HUES6 (cell line): ENCODE results near the gene LAMA2.

Experiments used
- H3K27ac ChIP-seq: 2 replicates; pipeline ENCODE4 v1.7.0; 2013; ENCODE audit warnings: low read depth, mild to moderate bottlenecking, low read length, inconsistent platforms
- H3K27me3 ChIP-seq: 2 replicates; pipeline ENCODE4 v1.6.1; 2013; ENCODE audit warnings: low read length; ENCODE audit not compliant: control insufficient read depth, insufficient read depth
- H3K36me3 ChIP-seq: 2 replicates; pipeline ENCODE4 v1.6.1; 2013; ENCODE audit warnings: low read length; ENCODE audit not compliant: control insufficient read depth, insufficient read depth
- H3K4me1 ChIP-seq: 2 replicates; pipeline ENCODE4 v1.6.1; 2013; ENCODE audit warnings: low read length; ENCODE audit not compliant: control insufficient read depth, insufficient read depth
- H3K4me3 ChIP-seq: 2 replicates; pipeline ENCODE4 v1.5.1; 2013; ENCODE audit warnings: low read depth, low read length
- H3K9ac ChIP-seq: one replicate; pipeline ENCODE4 v1.6.1; 2013; ENCODE audit warnings: mild to moderate bottlenecking, low read length
- H3K9me3 ChIP-seq: 2 replicates; pipeline ENCODE4 v1.6.1; 2013; ENCODE audit warnings: low read depth, low read length; ENCODE audit not compliant: control insufficient read depth, insufficient read depth

The LAMA2 gene

DNA sequence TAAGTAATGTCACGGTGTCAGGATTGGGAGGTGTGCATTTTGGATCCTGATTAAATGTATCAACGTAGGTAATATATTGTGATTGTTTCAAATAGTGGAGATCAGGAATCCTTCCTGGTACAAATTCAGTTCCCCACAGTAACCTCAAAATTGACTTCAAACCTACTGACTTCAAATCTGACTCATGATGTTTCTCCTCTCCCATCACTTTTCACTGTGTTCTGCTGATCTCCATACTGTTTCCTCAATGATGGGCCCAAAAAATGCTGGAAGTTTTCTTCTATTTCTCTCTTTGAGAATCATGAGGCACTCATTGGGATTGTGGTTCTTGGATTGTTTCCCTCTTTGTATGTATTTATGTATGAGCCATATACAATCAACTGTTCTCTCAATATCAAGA, 35.9 kb downstream of the LAMA2 start:
- Histone ChIP-seq H3K4me1 (0 out of 2 replicates have a peak, but pooled peaks cover 3% of the 10 kb centered on the region), H3K27me3 (no peaks in the 10 kb centered on the region), H3K9ac (no peak overlapping the region), H3K36me3 (no peaks in the 10 kb centered on the region), H3K9me3 (no peaks in the 10 kb centered on the region), H3K4me3 (no peak overlapping the region), H3K27ac (no peak overlapping the region)

GRCh38 chr6:128919412-128920180, 36.7 kb downstream of the LAMA2 start:
- Histone ChIP-seq H3K9me3 (no peaks in the 10 kb centered on the region), H3K27ac (no peak overlapping the region), H3K9ac (no peak overlapping the region), H3K36me3 (no peaks in the 10 kb centered on the region), H3K4me3 (no peak overlapping the region), H3K27me3 (no peaks in the 10 kb centered on the region), H3K4me1 (0 out of 2 replicates have a peak, but pooled peaks cover 3% of the 10 kb centered on the region)

- Histone ChIP-seq H3K27me3 (no peaks in the 10 kb centered on the region), H3K9me3 (no peaks in the 10 kb centered on the region), H3K36me3 (peaks cover 2% of the 10 kb centered on the region; the same call in 1 of the 2 replicates), H3K4me3 (no peak overlapping the region), H3K4me1 (no peaks in the 10 kb centered on the region), H3K27ac (no peak overlapping the region), H3K9ac (no peak overlapping the region)
Observed at GRCh38 chr6:128925765-128926164, 42.8 kb downstream of the LAMA2 start.

GRCh38 chr6:128929869-128930268, 46.9 kb downstream of the LAMA2 start:
- no peak overlapping the region for H3K27ac ChIP-seq

GRCh38 chr6:128930321-128930720, 47.4 kb downstream of the LAMA2 start:
- Histone ChIP-seq H3K4me1 (no peaks in the 10 kb centered on the region), H3K36me3 (peaks cover 2% of the 10 kb centered on the region; the same call in 1 of the 2 replicates), H3K9me3 (no peaks in the 10 kb centered on the region), H3K4me3 (no peak overlapping the region), H3K27ac (no peak overlapping the region), H3K27me3 (no peaks in the 10 kb centered on the region), H3K9ac (no peak overlapping the region)

More at GRCh38 chr6:128929869-128930268, 46.9 kb downstream of the LAMA2 start:
- Histone ChIP-seq H3K9me3 (no peaks in the 10 kb centered on the region), H3K36me3 (peaks cover 2% of the 10 kb centered on the region; the same call in 1 of the 2 replicates), H3K9ac (no peak overlapping the region), H3K4me3 (no peak overlapping the region), H3K27me3 (no peaks in the 10 kb centered on the region), H3K4me1 (no peaks in the 10 kb centered on the region)

DNA sequence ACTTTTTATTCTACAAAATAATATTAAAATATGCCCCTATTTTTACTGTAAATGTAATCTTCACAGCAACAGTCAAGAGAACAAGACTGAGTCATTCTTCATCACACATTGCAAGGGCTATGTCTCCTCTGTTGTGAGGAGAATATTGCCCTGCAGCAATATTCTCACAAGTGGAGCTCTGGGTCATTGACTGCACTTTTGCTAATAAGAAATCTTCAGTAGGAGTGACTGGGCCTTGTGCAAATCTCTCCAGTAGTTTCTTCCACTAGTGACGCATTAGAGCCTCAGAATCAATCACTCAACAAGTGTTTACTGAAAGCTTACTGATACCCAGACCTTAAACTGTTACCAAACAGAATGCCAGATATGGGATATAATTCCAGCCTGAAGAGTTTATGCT, 49.1 kb downstream of the LAMA2 start:
- no peak overlapping the region for H3K27ac ChIP-seq
- H3K27me3 ChIP-seq = no peaks in the 10 kb centered on the region
- peaks cover 2% of the 10 kb centered on the region; the same call in 1 of the 2 replicates for H3K36me3 ChIP-seq
- no peaks in the 10 kb centered on the region for H3K4me1 ChIP-seq
- H3K9ac ChIP-seq = no peak overlapping the region
- no peak overlapping the region for H3K4me3 ChIP-seq
- no peaks in the 10 kb centered on the region for H3K9me3 ChIP-seq

GRCh38 chr6:128950864-128951263, 67.9 kb downstream of the LAMA2 start:
- H3K27ac ChIP-seq = no peak overlapping the region
- H3K27me3 ChIP-seq = no peaks in the 10 kb centered on the region
- no peaks in the 10 kb centered on the region for H3K36me3 ChIP-seq
- H3K4me3 ChIP-seq = no peak overlapping the region
- no peak overlapping the region for H3K9ac ChIP-seq
- H3K4me1 ChIP-seq = peaks cover 19% of the 10 kb centered on the region
- H3K9me3 ChIP-seq = no peaks in the 10 kb centered on the region

DNA sequence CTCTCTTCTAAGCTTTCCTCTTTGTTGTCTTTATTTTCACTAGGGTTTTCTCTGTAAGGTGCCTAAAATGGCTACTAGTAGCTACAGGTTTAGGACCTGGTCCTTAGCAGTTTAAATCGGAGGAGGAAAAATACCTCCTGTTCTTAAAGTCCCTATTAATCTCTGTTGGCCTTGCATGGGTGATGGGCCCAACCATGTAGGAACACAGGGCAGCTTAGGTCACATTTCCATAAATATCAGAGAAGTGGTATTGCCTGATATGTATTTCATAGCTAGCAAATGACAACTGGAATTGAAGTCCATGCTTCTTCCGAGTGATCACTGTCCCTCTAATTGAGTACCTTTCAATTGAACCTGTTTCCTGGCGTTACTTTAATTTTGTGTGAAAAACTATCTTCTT, 70.0 kb downstream of the LAMA2 start:
- Histone ChIP-seq H3K4me1 (peaks cover 22% of the 10 kb centered on the region), H3K9me3 (no peaks in the 10 kb centered on the region), H3K27ac (no peak overlapping the region), H3K36me3 (no peaks in the 10 kb centered on the region), H3K4me3 (no peak overlapping the region), H3K27me3 (no peaks in the 10 kb centered on the region), H3K9ac (no peak overlapping the region)

DNA sequence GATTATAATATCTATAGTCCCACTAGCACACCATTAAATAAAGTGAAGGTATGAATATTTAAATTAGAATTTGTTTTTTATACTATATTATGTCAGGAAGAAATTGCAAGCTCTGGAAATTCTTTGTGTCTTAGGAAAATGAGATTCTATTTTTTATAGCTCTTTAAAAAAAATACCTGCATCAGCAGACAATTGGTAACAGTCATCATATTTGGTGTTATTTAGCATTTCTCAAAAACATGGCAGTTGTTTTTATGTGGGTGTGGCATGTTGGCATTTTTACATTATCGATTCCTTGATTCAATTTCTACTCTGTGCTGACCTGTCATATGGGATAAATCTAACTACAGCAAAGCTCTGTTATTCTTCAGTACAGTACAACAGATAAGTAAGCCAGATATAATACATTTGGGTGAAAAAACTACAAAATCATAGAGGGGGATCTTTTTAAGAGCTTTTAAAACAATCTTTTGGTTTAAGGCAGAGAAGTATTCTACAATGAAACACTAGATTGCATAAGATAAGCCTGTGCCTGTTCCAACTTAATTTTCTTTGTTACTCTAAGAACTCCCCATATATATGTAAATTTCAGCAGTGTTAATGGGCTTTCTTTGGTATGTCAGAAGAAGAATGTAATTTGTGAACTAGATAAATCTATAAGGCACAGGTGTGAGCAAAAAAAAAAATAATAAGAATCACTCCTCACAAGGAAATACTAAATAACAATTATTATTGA, 71.5 kb downstream of the LAMA2 start:
- no peak overlapping the region for H3K9ac ChIP-seq
- peaks cover 22% of the 10 kb centered on the region for H3K4me1 ChIP-seq
- H3K27me3 ChIP-seq = no peaks in the 10 kb centered on the region
- H3K27ac ChIP-seq = peak overlapping the region; percentile 70
- no peaks in the 10 kb centered on the region for H3K36me3 ChIP-seq
- no peak overlapping the region for H3K4me3 ChIP-seq
- H3K9me3 ChIP-seq = no peaks in the 10 kb centered on the region

- Histone ChIP-seq H3K4me3 (no peak overlapping the region), H3K4me1 (peaks cover 6% of the 10 kb centered on the region; the same call in 1 of the 2 replicates), H3K27me3 (no peaks in the 10 kb centered on the region), H3K27ac (no peak overlapping the region), H3K36me3 (no peaks in the 10 kb centered on the region), H3K9ac (no peak overlapping the region), H3K9me3 (no peaks in the 10 kb centered on the region)
Observed at GRCh38 chr6:128963561-128963960, 80.6 kb downstream of the LAMA2 start.

GRCh38 chr6:128964233-128964755, 81.4 kb downstream of the LAMA2 start:
- Histone ChIP-seq H3K4me1 (peaks cover 6% of the 10 kb centered on the region; the same call in 1 of the 2 replicates), H3K4me3 (no peak overlapping the region), H3K36me3 (no peaks in the 10 kb centered on the region), H3K27ac (no peak overlapping the region), H3K9ac (no peak overlapping the region), H3K27me3 (no peaks in the 10 kb centered on the region), H3K9me3 (no peaks in the 10 kb centered on the region)
